HepG2 (cell line): ENCODE data around the gene CBX7. TPM values are rescaled to one million over a fixed set of nuclear protein-coding genes. Genes with fewer than 3 reads are reported as not detected.
A peak's percentile ranks its signal among the peaks of the same experiment; 100 is the strongest.

ENCODE experiments used
- ATF3 ChIP-seq: sonication (generic); formaldehyde crosslinking; IDR thresholded peaks from 2 replicates; pipeline ENCODE4 v1.4.0; 2020; ENCODE audit warnings: missing genetic modification reagents
- FOXA1 ChIP-seq, 2 experiments: fragments of 450-650 bp in 1 of 2; sonication (generic) in 1 of 2; formaldehyde crosslinking in 1 of 2; IDR thresholded peaks; 2 replicates each; pipeline versions ENCODE4 v1.4.0 to v1.6.1; 2016 to 2020; ENCODE audit warnings: missing genetic modification reagents in 1 of 2
- GZF1 ChIP-seq: sonication (generic); formaldehyde crosslinking; IDR thresholded peaks from 2 replicates; pipeline ENCODE4 v1.5.1; 2020; ENCODE audit warnings: mild to moderate bottlenecking, missing genetic modification reagents
- HMGXB3 ChIP-seq: sonication (generic); formaldehyde crosslinking; IDR thresholded peaks from 2 replicates; pipeline ENCODE4 v1.4.0; 2020; ENCODE audit warnings: missing genetic modification reagents, borderline replicate concordance
- KLF6 ChIP-seq: IDR thresholded peaks from 2 replicates; pipeline ENCODE4 v1.8.0; 2016; ENCODE audit warnings: missing biosample characterization, missing genetic modification reagents
- NAIF1 ChIP-seq: sonication (generic); formaldehyde crosslinking; IDR thresholded peaks from 2 replicates; pipeline ENCODE4 v1.5.0; 2020; ENCODE audit warnings: mild to moderate bottlenecking, missing genetic modification reagents, borderline replicate concordance
- NR2F6 ChIP-seq, 2 experiments: IDR thresholded peaks; 2 replicates each; pipeline ENCODE4 v1.6.1; 2016; ENCODE audit warnings: antibody characterized with exemption in 1 of 2, mild to moderate bottlenecking in 1 of 2
- PITX1 ChIP-seq: sonication (generic); formaldehyde crosslinking; IDR thresholded peaks from 2 replicates; pipeline ENCODE4 v1.5.1; 2020; ENCODE audit warnings: mild to moderate bottlenecking, missing genetic modification reagents
- TP53 ChIP-seq: sonication (generic); formaldehyde crosslinking; conservative IDR thresholded peaks from 2 replicates; pipeline ENCODE4 v1.4.0; 2020; ENCODE audit warnings: missing genetic modification reagents
- ZBTB33 ChIP-seq: sonication (generic); formaldehyde crosslinking; IDR thresholded peaks from 2 replicates; pipeline ENCODE4 v1.4.0; 2020; ENCODE audit warnings: missing genetic modification reagents
- ZNF333 ChIP-seq: sonication (generic); formaldehyde crosslinking; IDR thresholded peaks from 2 replicates; pipeline ENCODE4 v1.4.0; 2020; ENCODE audit warnings: mild to moderate bottlenecking, missing genetic modification reagents, borderline replicate concordance
- ZNF543 ChIP-seq: sonication (generic); formaldehyde crosslinking; IDR thresholded peaks from 2 replicates; pipeline ENCODE4 v1.4.0; 2020; ENCODE audit warnings: mild to moderate bottlenecking, missing genetic modification reagents
- ZZZ3 ChIP-seq: sonication (generic); formaldehyde crosslinking; IDR thresholded peaks from 2 replicates; pipeline ENCODE4 v1.4.0; 2020; ENCODE audit warnings: missing genetic modification reagents, mild to moderate bottlenecking, borderline replicate concordance
- polyA plus RNA-seq, 8 experiments: library from polyadenylated mRNA; depleted of rRNA in 3 of 8; stranded (reverse) in 7 of 8; unstranded in 1 of 8; fragments of >200 nt; fragmentation: Illumina TruSeq in 4 of 8; extraction: Trizol in 4 of 8; gene quantifications; 2 replicates each; pipeline versions ENCODE4 v1.2.1 to v1.2.3, GENCODE V29; 2011 to 2016; ENCODE audit warnings: low read depth in 4 of 8, missing spikeins in 1 of 8, mixed read lengths in 1 of 8; ENCODE audit not compliant: insufficient read depth in 1 of 8
- total RNA-seq, 5 experiments: library from RNA; depleted of rRNA; stranded (reverse); fragments of >200 nt; fragmentation: Illumina TruSeq; extraction: Trizol; gene quantifications; 2 replicates each; pipeline ENCODE4 v1.2.3, GENCODE V29; 2016; ENCODE audit warnings: low read depth in 1 of 5
- TF ChIP-seq, protein P1 (sequence below): sonication (generic); formaldehyde crosslinking; IDR thresholded peaks from 2 replicates; pipeline ENCODE4 v1.4.0; 2020; ENCODE audit warnings: missing genetic modification reagents
- TF ChIP-seq, protein P2 (sequence below): sonication (generic); formaldehyde crosslinking; IDR thresholded peaks from 2 replicates; pipeline ENCODE4 v1.5.0; 2020; ENCODE audit warnings: mild to moderate bottlenecking, missing genetic modification reagents, moderate library complexity
- TF ChIP-seq, protein P3 (sequence below): sonication (generic); formaldehyde crosslinking; IDR thresholded peaks from 2 replicates; pipeline ENCODE4 v1.4.0; 2020; ENCODE audit warnings: mild to moderate bottlenecking, missing genetic modification reagents

The CBX7 gene
- total and polyA plus RNA-seq, 2 of the 13 experiments (the other 11 are each of a cell fraction or from before 2014, with no cell fraction given): 0.35 to 4.9 TPM

- TF ChIP-seq ZBTB33 (CRISPR knock-in tag) (no peak), KLF6 (no peak), ZZZ3 (CRISPR knock-in tag) (no peak), ZNF543 (CRISPR knock-in tag) (no peak), NAIF1 (CRISPR knock-in tag) (no peak), PITX1 (CRISPR knock-in tag) (peak; percentile 14; the same call in 1 of the 2 replicates), FOXA1 (IDR thresholded peaks at IDR 0.05) (no peak), FOXA1 (CRISPR knock-in tag; IDR thresholded peaks at IDR 0.05) (no peak), TP53 (no peak), GZF1 (CRISPR knock-in tag) (no peak), NR2F6 (IDR thresholded peaks at IDR 0.05) (no peak), NR2F6 (CRISPR knock-in tag; IDR thresholded peaks at IDR 0.05) (peak; percentile 39), HMGXB3 (CRISPR knock-in tag) (no peak), ZNF333 (CRISPR knock-in tag) (no peak), ATF3 (CRISPR knock-in tag) (no peak)
- TF ChIP-seq, protein P1, sequence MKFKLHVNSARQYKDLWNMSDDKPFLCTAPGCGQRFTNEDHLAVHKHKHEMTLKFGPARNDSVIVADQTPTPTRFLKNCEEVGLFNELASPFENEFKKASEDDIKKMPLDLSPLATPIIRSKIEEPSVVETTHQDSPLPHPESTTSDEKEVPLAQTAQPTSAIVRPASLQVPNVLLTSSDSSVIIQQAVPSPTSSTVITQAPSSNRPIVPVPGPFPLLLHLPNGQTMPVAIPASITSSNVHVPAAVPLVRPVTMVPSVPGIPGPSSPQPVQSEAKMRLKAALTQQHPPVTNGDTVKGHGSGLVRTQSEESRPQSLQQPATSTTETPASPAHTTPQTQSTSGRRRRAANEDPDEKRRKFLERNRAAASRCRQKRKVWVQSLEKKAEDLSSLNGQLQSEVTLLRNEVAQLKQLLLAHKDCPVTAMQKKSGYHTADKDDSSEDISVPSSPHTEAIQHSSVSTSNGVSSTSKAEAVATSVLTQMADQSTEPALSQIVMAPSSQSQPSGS (CRISPR knock-in tag): no peak
- TF ChIP-seq, protein P2, sequence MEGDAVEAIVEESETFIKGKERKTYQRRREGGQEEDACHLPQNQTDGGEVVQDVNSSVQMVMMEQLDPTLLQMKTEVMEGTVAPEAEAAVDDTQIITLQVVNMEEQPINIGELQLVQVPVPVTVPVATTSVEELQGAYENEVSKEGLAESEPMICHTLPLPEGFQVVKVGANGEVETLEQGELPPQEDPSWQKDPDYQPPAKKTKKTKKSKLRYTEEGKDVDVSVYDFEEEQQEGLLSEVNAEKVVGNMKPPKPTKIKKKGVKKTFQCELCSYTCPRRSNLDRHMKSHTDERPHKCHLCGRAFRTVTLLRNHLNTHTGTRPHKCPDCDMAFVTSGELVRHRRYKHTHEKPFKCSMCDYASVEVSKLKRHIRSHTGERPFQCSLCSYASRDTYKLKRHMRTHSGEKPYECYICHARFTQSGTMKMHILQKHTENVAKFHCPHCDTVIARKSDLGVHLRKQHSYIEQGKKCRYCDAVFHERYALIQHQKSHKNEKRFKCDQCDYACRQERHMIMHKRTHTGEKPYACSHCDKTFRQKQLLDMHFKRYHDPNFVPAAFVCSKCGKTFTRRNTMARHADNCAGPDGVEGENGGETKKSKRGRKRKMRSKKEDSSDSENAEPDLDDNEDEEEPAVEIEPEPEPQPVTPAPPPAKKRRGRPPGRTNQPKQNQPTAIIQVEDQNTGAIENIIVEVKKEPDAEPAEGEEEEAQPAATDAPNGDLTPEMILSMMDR (CRISPR knock-in tag): peak; percentile 88
- TF ChIP-seq, protein P3, sequence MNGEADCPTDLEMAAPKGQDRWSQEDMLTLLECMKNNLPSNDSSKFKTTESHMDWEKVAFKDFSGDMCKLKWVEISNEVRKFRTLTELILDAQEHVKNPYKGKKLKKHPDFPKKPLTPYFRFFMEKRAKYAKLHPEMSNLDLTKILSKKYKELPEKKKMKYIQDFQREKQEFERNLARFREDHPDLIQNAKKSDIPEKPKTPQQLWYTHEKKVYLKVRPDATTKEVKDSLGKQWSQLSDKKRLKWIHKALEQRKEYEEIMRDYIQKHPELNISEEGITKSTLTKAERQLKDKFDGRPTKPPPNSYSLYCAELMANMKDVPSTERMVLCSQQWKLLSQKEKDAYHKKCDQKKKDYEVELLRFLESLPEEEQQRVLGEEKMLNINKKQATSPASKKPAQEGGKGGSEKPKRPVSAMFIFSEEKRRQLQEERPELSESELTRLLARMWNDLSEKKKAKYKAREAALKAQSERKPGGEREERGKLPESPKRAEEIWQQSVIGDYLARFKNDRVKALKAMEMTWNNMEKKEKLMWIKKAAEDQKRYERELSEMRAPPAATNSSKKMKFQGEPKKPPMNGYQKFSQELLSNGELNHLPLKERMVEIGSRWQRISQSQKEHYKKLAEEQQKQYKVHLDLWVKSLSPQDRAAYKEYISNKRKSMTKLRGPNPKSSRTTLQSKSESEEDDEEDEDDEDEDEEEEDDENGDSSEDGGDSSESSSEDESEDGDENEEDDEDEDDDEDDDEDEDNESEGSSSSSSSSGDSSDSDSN (CRISPR knock-in tag): no peak
Measured at GRCh38 chr22:39135092-39135896, 17.2 kb downstream of the CBX7 start (continued).
